AG09309 (cell line): ENCODE results near the gene UST.
"Not testable (repeated sequence)": the region's sequence is repeated elsewhere in the genome, so short reads cannot be mapped to it uniquely, and the experiment has no call there.

Experiments used
- DNase-seq: peaks from one replicate; pipeline ENCODE4 v3.0.0-alpha.2; 2010; ENCODE audit warnings: low read depth
- H3K4me3 ChIP-seq: 2 replicates; pipeline ENCODE4 v1.5.1; 2011; ENCODE audit warnings: mild to moderate bottlenecking, low read depth, low read length, moderate library complexity; ENCODE audit not compliant: control insufficient read depth
- TF ChIP-seq, protein P1 (sequence below): IDR thresholded peaks from 2 replicates; pipeline ENCODE4 v1.5.1; 2011; ENCODE audit warnings: mild to moderate bottlenecking, low read depth, low read length, inconsistent platforms; ENCODE audit not compliant: insufficient read depth, control insufficient read depth; ENCODE audit errors: missing control alignments

Gene UST

GRCh38 chr6:148851683-148852556 is 105.1 kb downstream of the UST start:
- TF ChIP-seq, protein P1, sequence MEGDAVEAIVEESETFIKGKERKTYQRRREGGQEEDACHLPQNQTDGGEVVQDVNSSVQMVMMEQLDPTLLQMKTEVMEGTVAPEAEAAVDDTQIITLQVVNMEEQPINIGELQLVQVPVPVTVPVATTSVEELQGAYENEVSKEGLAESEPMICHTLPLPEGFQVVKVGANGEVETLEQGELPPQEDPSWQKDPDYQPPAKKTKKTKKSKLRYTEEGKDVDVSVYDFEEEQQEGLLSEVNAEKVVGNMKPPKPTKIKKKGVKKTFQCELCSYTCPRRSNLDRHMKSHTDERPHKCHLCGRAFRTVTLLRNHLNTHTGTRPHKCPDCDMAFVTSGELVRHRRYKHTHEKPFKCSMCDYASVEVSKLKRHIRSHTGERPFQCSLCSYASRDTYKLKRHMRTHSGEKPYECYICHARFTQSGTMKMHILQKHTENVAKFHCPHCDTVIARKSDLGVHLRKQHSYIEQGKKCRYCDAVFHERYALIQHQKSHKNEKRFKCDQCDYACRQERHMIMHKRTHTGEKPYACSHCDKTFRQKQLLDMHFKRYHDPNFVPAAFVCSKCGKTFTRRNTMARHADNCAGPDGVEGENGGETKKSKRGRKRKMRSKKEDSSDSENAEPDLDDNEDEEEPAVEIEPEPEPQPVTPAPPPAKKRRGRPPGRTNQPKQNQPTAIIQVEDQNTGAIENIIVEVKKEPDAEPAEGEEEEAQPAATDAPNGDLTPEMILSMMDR = no peak
- no peak for DNase-seq
- H3K4me3 ChIP-seq = no peak overlapping the region

- DNase-seq = no peak
- no peak overlapping the region for H3K4me3 ChIP-seq
- TF ChIP-seq, protein P1 = no peak
Observed at GRCh38 chr6:148852688-148853087, 105.9 kb downstream of the UST start.

DNA sequence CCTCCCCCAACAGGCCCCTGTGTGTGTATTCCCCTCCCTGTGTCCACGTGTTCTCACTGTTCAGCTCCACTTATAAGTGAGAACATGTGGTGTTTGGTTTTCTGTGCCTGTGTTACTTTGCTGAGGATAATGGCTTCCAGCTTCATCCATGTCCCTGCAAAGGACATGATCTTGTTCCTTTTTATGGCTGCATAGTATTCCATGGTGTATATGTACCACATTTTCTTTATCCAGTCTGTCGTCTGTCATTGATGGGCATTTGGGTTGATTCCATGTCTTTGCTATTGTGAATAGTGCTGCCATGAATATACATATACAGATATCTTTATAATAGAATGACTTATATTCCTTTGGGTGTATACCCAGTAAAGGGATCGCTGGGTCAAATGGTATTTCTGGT is 106.3 kb downstream of the UST start:
- not testable (repeated sequence) for DNase-seq

GRCh38 chr6:148854096-148854495 is 107.3 kb downstream of the UST start:
- H3K4me3 ChIP-seq = no peak overlapping the region
- TF ChIP-seq, protein P1 = no peak
- DNase-seq = no peak

More for the DNA sequence above, 106.3 kb downstream of the UST start:
- not testable (repeated sequence) for H3K4me3 ChIP-seq

GRCh38 chr6:148854992-148855391 is 108.2 kb downstream of the UST start:
- TF ChIP-seq, protein P1 = no peak
- DNase-seq = no peak
- no peak overlapping the region for H3K4me3 ChIP-seq

DNA sequence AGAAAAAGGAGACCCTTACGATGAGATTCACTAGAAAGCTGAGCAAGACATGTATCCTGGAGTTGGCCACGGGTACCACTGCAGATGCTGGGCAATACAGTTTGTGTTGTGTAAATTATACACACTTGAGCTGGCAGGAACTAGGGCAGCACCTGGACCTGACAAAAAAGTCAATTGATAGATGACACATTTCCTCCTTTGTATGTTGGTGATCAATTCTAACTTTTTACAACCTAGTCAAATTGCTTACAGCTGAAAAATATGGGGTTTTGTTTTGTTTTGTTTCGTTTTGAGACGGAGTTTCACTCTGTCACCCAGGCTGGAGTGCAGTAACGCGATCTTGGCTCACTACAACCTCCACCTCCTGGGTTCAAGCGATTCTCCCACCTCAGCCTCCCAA is 108.9 kb downstream of the UST start:
- no peak for DNase-seq
- no peak overlapping the region for H3K4me3 ChIP-seq
- TF ChIP-seq, protein P1 = no peak

GRCh38 chr6:148857798-148858390 is 111.1 kb downstream of the UST start:
- H3K4me3 ChIP-seq = no peak overlapping the region
- TF ChIP-seq, protein P1 = no peak
- DNase-seq = peak; percentile 44

- not testable (repeated sequence) for DNase-seq, H3K4me3 ChIP-seq
Observed at GRCh38 chr6:148864132-148864531, 117.3 kb downstream of the UST start.
